Measurements from ENCODE around the gene CDRT4.

CDRT4 gene

DNA sequence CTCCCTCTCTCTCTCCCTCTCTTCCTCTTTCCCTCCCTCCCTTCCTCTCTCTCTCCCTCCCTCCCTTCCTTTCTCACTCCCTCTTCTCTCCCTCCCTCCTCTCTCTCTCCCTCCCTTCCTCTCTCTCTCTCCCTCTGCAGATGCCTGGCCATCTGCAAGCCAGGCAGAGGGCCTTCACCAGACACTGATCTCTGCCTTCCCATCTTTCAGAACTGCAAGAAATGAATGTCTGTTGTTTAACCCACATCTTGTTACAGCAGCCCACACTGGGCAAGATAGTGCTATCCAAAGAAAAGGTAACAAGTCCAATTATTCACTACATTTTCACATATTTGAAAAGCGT is 26.2 kb upstream of the CDRT4 start:
- H3K27ac ChIP-seq (ENCODE audit: low read depth, low read length) = no peak overlapping the region
- H3K9me3 ChIP-seq (ENCODE audit: control insufficient read depth in 5 of 5, low read length in 5 of 5) = no peaks in the 10 kb centered on the region
- H3K9ac ChIP-seq (ENCODE audit: low read length in 5 of 5) = no peak overlapping the region
- peaks cover 5 to 15% (median 13%) of the 10 kb centered on the region in 5 donors for H3K4me1 ChIP-seq (ENCODE audit: control insufficient read depth in 5 of 5, insufficient read depth in 5 of 5, low read length in 5 of 5)
- no peaks in the 10 kb centered on the region for H3K36me3 ChIP-seq (ENCODE audit: control insufficient read depth in 5 of 5, insufficient read depth in 5 of 5, low read length in 5 of 5)
- no peaks in the 10 kb centered on the region for H3K27me3 ChIP-seq (ENCODE audit: control insufficient read depth in 5 of 5, insufficient read depth in 4 of 5, low read length in 5 of 5)
- no peak overlapping the region for H3K4me3 ChIP-seq (ENCODE audit: low read depth in 1 of 5, low read length in 5 of 5)

DNA sequence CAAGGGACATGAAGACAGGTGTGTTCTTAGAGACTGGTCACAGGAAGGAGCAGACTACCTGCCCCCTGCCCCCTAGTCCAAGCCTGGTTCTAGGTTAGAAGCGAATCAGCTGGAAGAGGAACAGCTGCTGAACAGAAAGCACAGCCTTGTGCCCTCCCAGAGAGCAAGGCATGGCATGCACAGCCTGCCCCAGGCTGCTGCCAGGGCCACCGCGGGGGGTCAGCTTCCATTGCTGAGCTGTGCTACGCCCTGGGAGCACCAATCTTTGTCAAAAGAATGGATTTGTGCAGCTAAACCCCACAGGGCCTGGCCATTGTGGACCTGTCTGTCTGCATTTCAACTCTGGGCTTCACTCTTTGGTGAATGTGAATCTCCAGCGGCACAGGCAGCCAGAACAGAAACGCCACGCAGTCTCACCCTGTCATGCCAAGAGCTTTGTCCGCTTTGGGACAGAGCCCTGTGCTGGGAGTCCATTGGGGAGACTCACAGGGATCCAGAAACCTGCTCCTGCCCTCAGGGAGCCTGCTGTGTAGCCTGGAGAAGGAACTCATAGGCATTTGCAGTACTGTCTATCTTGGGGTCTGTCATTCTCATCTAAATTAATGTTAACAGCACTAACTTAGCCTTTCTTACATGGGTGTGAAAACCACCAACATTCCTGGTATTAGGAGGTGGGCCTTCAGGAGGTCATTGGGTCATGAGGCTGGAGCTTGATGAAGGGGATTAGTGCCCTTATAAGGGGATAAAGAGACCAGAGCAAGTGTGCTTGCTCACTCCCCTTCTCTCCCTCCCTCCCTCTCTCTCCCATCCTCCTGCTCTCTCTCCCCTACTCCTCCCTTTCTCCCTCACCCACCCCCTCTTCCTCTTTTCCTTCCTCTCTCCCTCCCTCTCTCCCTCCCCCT is 25.6 kb upstream of the CDRT4 start:
- no peak overlapping the region for H3K27ac ChIP-seq (ENCODE audit: low read depth, low read length)

DNA sequence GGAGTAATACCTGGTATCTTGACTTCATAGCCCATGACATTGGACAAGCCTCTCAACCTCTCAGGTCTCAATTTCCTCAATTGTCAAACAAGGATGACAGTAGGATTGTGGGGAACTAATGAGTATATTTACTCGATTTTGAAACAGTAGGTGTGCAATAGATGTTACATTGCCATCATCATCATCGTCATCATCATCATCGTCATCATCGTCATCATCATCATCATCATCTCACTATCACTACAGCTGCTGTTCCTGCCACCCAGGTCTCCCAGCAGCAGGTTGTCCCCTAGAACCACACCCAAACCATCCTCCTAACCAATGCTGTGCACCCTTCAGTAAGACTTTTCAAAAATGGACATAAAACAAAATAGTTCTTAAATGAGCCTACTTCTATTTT is 24.8 kb upstream of the CDRT4 start:
- no peak overlapping the region for H3K27ac ChIP-seq (ENCODE audit: low read depth, low read length)
- H3K9me3 ChIP-seq (ENCODE audit: control insufficient read depth in 5 of 5, low read length in 5 of 5) = no peaks in the 10 kb centered on the region

More for the DNA sequence above, 25.6 kb upstream of the CDRT4 start:
- no peak overlapping the region for H3K4me3 ChIP-seq (ENCODE audit: low read depth in 1 of 5, low read length in 5 of 5)
- H3K9me3 ChIP-seq (ENCODE audit: control insufficient read depth in 5 of 5, low read length in 5 of 5) = no peaks in the 10 kb centered on the region
- H3K36me3 ChIP-seq (ENCODE audit: control insufficient read depth in 5 of 5, insufficient read depth in 5 of 5, low read length in 5 of 5) = no peaks in the 10 kb centered on the region
- H3K27me3 ChIP-seq (ENCODE audit: control insufficient read depth in 5 of 5, insufficient read depth in 4 of 5, low read length in 5 of 5) = no peaks in the 10 kb centered on the region
- peaks cover 5 to 15% (median 13%) of the 10 kb centered on the region in 5 donors for H3K4me1 ChIP-seq (ENCODE audit: control insufficient read depth in 5 of 5, insufficient read depth in 5 of 5, low read length in 5 of 5)
- H3K9ac ChIP-seq (ENCODE audit: low read length in 5 of 5) = no peak overlapping the region

GRCh38 chr17:15490634-15491261 is 23.3 kb upstream of the CDRT4 start:
- H3K36me3 ChIP-seq (ENCODE audit: control insufficient read depth in 5 of 5, insufficient read depth in 5 of 5, low read length in 5 of 5) = no peaks in the 10 kb centered on the region
- H3K4me3 ChIP-seq (ENCODE audit: low read depth in 1 of 5, low read length in 5 of 5) = no peak overlapping the region
- peak overlapping the region in 1 of 5 donors; percentile 38 for H3K9ac ChIP-seq (ENCODE audit: low read length in 5 of 5)
- no peaks in the 10 kb centered on the region for H3K27me3 ChIP-seq (ENCODE audit: control insufficient read depth in 5 of 5, insufficient read depth in 4 of 5, low read length in 5 of 5)
- H3K9me3 ChIP-seq (ENCODE audit: control insufficient read depth in 5 of 5, low read length in 5 of 5) = no peaks in the 10 kb centered on the region
- peaks cover 5 to 15% (median 13%) of the 10 kb centered on the region in 5 donors for H3K4me1 ChIP-seq (ENCODE audit: control insufficient read depth in 5 of 5, insufficient read depth in 5 of 5, low read length in 5 of 5)
- peak overlapping the region; percentile 47 for H3K27ac ChIP-seq (ENCODE audit: low read depth, low read length)

More for the DNA sequence above, 24.8 kb upstream of the CDRT4 start:
- H3K27me3 ChIP-seq (ENCODE audit: control insufficient read depth in 5 of 5, insufficient read depth in 4 of 5, low read length in 5 of 5) = no peaks in the 10 kb centered on the region
- H3K9ac ChIP-seq (ENCODE audit: low read length in 5 of 5) = no peak overlapping the region
- H3K36me3 ChIP-seq (ENCODE audit: control insufficient read depth in 5 of 5, insufficient read depth in 5 of 5, low read length in 5 of 5) = no peaks in the 10 kb centered on the region
- peaks cover 5 to 15% (median 13%) of the 10 kb centered on the region in 5 donors for H3K4me1 ChIP-seq (ENCODE audit: control insufficient read depth in 5 of 5, insufficient read depth in 5 of 5, low read length in 5 of 5)
- no peak overlapping the region for H3K4me3 ChIP-seq (ENCODE audit: low read depth in 1 of 5, low read length in 5 of 5)

DNA sequence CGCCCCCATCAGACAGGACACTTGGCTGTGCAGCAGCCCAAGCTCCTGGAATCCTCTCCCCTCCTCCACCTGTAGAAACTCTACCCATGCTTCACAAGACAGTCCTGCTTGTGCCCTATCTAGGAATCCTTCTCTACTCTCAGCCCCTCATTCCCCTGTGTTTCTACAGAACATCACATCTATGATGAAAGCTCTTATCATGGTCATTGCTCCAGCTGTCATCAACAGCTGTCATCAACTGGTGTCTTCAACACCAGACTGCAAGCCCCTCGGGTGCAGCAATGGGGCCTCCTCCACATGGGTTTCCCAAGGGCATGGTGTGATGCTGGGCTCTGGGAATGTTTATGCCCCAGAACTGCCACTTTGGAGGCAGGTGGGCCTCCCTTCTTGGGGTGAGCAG is 21.1 kb upstream of the CDRT4 start:
- Histone ChIP-seq H3K4me1 (ENCODE audit: control insufficient read depth in 5 of 5, insufficient read depth in 5 of 5, low read length in 5 of 5) (peaks cover 5 to 15% (median 13%) of the 10 kb centered on the region in 5 donors), H3K36me3 (ENCODE audit: control insufficient read depth in 5 of 5, insufficient read depth in 5 of 5, low read length in 5 of 5) (no peaks in the 10 kb centered on the region), H3K9me3 (ENCODE audit: control insufficient read depth in 5 of 5, low read length in 5 of 5) (no peaks in the 10 kb centered on the region), H3K27ac (ENCODE audit: low read depth, low read length) (no peak overlapping the region), H3K27me3 (ENCODE audit: control insufficient read depth in 5 of 5, insufficient read depth in 4 of 5, low read length in 5 of 5) (no peaks in the 10 kb centered on the region), H3K9ac (ENCODE audit: low read length in 5 of 5) (no peak overlapping the region), H3K4me3 (ENCODE audit: low read depth in 1 of 5, low read length in 5 of 5) (no peak overlapping the region)

- Histone ChIP-seq H3K4me3 (ENCODE audit: low read depth in 1 of 5, low read length in 5 of 5) (no peak overlapping the region), H3K9me3 (ENCODE audit: control insufficient read depth in 5 of 5, low read length in 5 of 5) (no peaks in the 10 kb centered on the region), H3K4me1 (ENCODE audit: control insufficient read depth in 5 of 5, insufficient read depth in 5 of 5, low read length in 5 of 5) (peaks cover 0 to 4% (median 2%) of the 10 kb centered on the region in 5 donors), H3K27me3 (ENCODE audit: control insufficient read depth in 5 of 5, insufficient read depth in 4 of 5, low read length in 5 of 5) (no peaks in the 10 kb centered on the region), H3K9ac (ENCODE audit: low read length in 5 of 5) (no peak overlapping the region), H3K27ac (ENCODE audit: low read depth, low read length) (no peak overlapping the region), H3K36me3 (ENCODE audit: control insufficient read depth in 5 of 5, insufficient read depth in 5 of 5, low read length in 5 of 5) (no peaks in the 10 kb centered on the region)
Observed at GRCh38 chr17:15485045-15485444, 17.6 kb upstream of the CDRT4 start.

GRCh38 chr17:15483431-15483830 is 16.0 kb upstream of the CDRT4 start:
- Histone ChIP-seq H3K36me3 (ENCODE audit: control insufficient read depth in 5 of 5, insufficient read depth in 5 of 5, low read length in 5 of 5) (no peaks in the 10 kb centered on the region), H3K4me3 (ENCODE audit: low read depth in 1 of 5, low read length in 5 of 5) (no peak overlapping the region), H3K9ac (ENCODE audit: low read length in 5 of 5) (no peak overlapping the region), H3K27me3 (ENCODE audit: control insufficient read depth in 5 of 5, insufficient read depth in 4 of 5, low read length in 5 of 5) (no peaks in the 10 kb centered on the region), H3K27ac (ENCODE audit: low read depth, low read length) (no peak overlapping the region), H3K4me1 (ENCODE audit: control insufficient read depth in 5 of 5, insufficient read depth in 5 of 5, low read length in 5 of 5) (peaks cover 0 to 12% (median 10%) of the 10 kb centered on the region in 5 donors), H3K9me3 (ENCODE audit: control insufficient read depth in 5 of 5, low read length in 5 of 5) (no peaks in the 10 kb centered on the region)

- H3K4me3 ChIP-seq (ENCODE audit: low read depth in 1 of 5, low read length in 5 of 5) = no peak overlapping the region
- H3K4me1 ChIP-seq (ENCODE audit: control insufficient read depth in 5 of 5, insufficient read depth in 5 of 5, low read length in 5 of 5) = peaks cover 0 to 12% (median 11%) of the 10 kb centered on the region in 5 donors
- no peaks in the 10 kb centered on the region for H3K36me3 ChIP-seq (ENCODE audit: control insufficient read depth in 5 of 5, insufficient read depth in 5 of 5, low read length in 5 of 5)
- H3K27me3 ChIP-seq (ENCODE audit: control insufficient read depth in 5 of 5, insufficient read depth in 4 of 5, low read length in 5 of 5) = no peaks in the 10 kb centered on the region
- no peak overlapping the region for H3K27ac ChIP-seq (ENCODE audit: low read depth, low read length)
- H3K9me3 ChIP-seq (ENCODE audit: control insufficient read depth in 5 of 5, low read length in 5 of 5) = no peaks in the 10 kb centered on the region
- H3K9ac ChIP-seq (ENCODE audit: low read length in 5 of 5) = no peak overlapping the region
Observed at GRCh38 chr17:15482476-15482875, 15.1 kb upstream of the CDRT4 start.

DNA sequence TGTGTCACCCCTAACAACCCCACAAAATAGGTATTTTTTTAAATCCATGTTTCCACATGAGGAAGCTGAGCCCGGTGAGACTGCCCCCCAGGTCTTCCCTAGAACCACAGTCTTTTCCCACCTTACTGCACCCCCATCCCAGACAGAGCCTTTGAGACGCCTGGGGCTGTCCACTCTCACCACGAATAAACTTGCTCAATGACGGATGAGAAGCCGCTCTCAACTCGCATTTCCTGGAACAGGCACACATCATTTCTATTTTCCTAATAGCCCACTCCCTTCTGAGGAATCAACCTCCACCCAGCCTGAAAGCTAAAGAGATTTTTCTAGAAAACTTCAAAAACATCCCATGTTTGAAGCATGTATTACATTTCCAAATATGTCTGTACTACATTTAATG is 14.1 kb upstream of the CDRT4 start:
- no peak overlapping the region for H3K4me3 ChIP-seq (ENCODE audit: low read depth in 1 of 5, low read length in 5 of 5)
- peaks cover 0 to 22% (median 19%) of the 10 kb centered on the region in 5 donors for H3K4me1 ChIP-seq (ENCODE audit: control insufficient read depth in 5 of 5, insufficient read depth in 5 of 5, low read length in 5 of 5)
- H3K27ac ChIP-seq (ENCODE audit: low read depth, low read length) = no peak overlapping the region
- no peaks in the 10 kb centered on the region for H3K36me3 ChIP-seq (ENCODE audit: control insufficient read depth in 5 of 5, insufficient read depth in 5 of 5, low read length in 5 of 5)
- no peak overlapping the region for H3K9ac ChIP-seq (ENCODE audit: low read length in 5 of 5)
- no peaks in the 10 kb centered on the region for H3K27me3 ChIP-seq (ENCODE audit: control insufficient read depth in 5 of 5, insufficient read depth in 4 of 5, low read length in 5 of 5)
- no peaks in the 10 kb centered on the region for H3K9me3 ChIP-seq (ENCODE audit: control insufficient read depth in 5 of 5, low read length in 5 of 5)

DNA sequence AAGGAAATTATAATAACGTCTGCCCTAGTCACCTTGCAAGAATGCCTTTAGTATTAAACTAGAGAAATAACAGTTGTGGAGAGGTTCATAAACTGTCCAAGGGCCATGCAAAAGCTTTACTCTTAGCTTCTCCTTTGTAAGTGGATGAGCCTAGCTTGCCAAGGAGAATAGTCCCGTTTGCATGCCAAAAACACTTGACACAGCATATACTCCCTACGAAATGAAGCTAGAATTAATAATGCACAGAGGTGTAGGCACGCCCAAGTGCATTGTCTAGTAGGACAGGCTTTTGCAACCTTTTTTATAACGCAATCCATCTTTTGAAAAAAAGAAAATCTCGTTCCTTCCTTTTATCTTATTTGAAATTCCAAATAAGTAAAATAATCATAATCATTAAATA is 12.8 kb upstream of the CDRT4 start:
- Histone ChIP-seq H3K36me3 (ENCODE audit: control insufficient read depth in 5 of 5, insufficient read depth in 5 of 5, low read length in 5 of 5) (no peaks in the 10 kb centered on the region), H3K9ac (ENCODE audit: low read length in 5 of 5) (no peak overlapping the region), H3K4me1 (ENCODE audit: control insufficient read depth in 5 of 5, insufficient read depth in 5 of 5, low read length in 5 of 5) (peaks cover 5 to 30% (median 26%) of the 10 kb centered on the region in 5 donors), H3K4me3 (ENCODE audit: low read depth in 1 of 5, low read length in 5 of 5) (no peak overlapping the region), H3K27ac (ENCODE audit: low read depth, low read length) (no peak overlapping the region), H3K9me3 (ENCODE audit: control insufficient read depth in 5 of 5, low read length in 5 of 5) (no peaks in the 10 kb centered on the region), H3K27me3 (ENCODE audit: control insufficient read depth in 5 of 5, insufficient read depth in 4 of 5, low read length in 5 of 5) (no peaks in the 10 kb centered on the region)

Data from subcutaneous abdominal adipose tissue (tissue), 5 donors.